H9 (cell line): ENCODE results near the gene FCHSD2. TPM values are rescaled to one million over a fixed set of nuclear protein-coding genes. Genes with fewer than 3 reads are reported as not detected.

Source experiments
- DNase-seq: peaks from one replicate; pipeline ENCODE4 v3.0.0-alpha.2; 2017
- H2AFZ ChIP-seq: one replicate; pipeline ENCODE4 v1.6.1; 2013; ENCODE audit warnings: mild to moderate bottlenecking, low read length, control low read depth, moderate library complexity
- H2AK5ac ChIP-seq: 2 replicates; pipeline ENCODE4 v1.6.1; 2013; ENCODE audit warnings: low read length, control low read depth, mixed read lengths; ENCODE audit not compliant: insufficient read length
- H2BK120ac ChIP-seq: one replicate; pipeline ENCODE4 v1.6.1; 2013; ENCODE audit warnings: low read depth, mild to moderate bottlenecking, low read length, control low read depth, inconsistent platforms; ENCODE audit not compliant: poor library complexity, severe bottlenecking
- H2BK12ac ChIP-seq: 2 replicates; pipeline ENCODE4 v1.6.1; 2013; ENCODE audit warnings: low read length, control low read depth, mixed read lengths, low read depth; ENCODE audit not compliant: insufficient read length
- H2BK15ac ChIP-seq: 2 replicates; pipeline ENCODE4 v1.6.1; 2013; ENCODE audit warnings: low read depth, low read length, control low read depth
- H2BK20ac ChIP-seq: one replicate; pipeline ENCODE4 v1.6.1; 2013; ENCODE audit warnings: low read depth, mild to moderate bottlenecking, low read length, control low read depth, inconsistent platforms; ENCODE audit not compliant: poor library complexity, severe bottlenecking
- H2BK5ac ChIP-seq: 2 replicates; pipeline ENCODE4 v1.6.1; 2013; ENCODE audit warnings: low read length, control low read depth, mixed read lengths; ENCODE audit not compliant: insufficient read length
- H3K14ac ChIP-seq: 2 replicates; pipeline ENCODE4 v1.6.1; 2013; ENCODE audit warnings: low read length, control low read depth; ENCODE audit not compliant: insufficient read depth
- H3K18ac ChIP-seq: 2 replicates; pipeline ENCODE4 v1.6.1; 2013; ENCODE audit warnings: low read depth, mild to moderate bottlenecking, mixed read lengths, low read length, control low read depth; ENCODE audit not compliant: insufficient read length
- H3K23ac ChIP-seq: 2 replicates; pipeline ENCODE4 v1.6.1; 2013; ENCODE audit warnings: low read length, control low read depth, mixed read lengths, low read depth; ENCODE audit not compliant: insufficient read length
- H3K23me2 ChIP-seq: 2 replicates; pipeline ENCODE4 v1.6.1; 2013; ENCODE audit warnings: low read depth, mild to moderate bottlenecking, mixed read lengths, low read length, control low read depth; ENCODE audit not compliant: insufficient read length, poor library complexity, severe bottlenecking
- H3K27ac ChIP-seq: 2 replicates; pipeline ENCODE4 v1.5.1; 2013; ENCODE audit warnings: low read length, control low read depth, mixed read lengths, low read depth; ENCODE audit not compliant: insufficient read length
- H3K27me3 ChIP-seq: 2 replicates; pipeline ENCODE4 v1.6.1; 2013; ENCODE audit warnings: low read length, control low read depth, inconsistent platforms; ENCODE audit not compliant: insufficient read depth
- H3K4ac ChIP-seq: 2 replicates; pipeline ENCODE4 v1.6.1; 2013; ENCODE audit warnings: low read depth, mild to moderate bottlenecking, control low read depth, inconsistent platforms, low read length, moderate library complexity
- H3K4me1 ChIP-seq: 2 replicates; pipeline ENCODE4 v1.6.1; 2013; ENCODE audit warnings: low read length, control low read depth, inconsistent platforms; ENCODE audit not compliant: insufficient read depth
- H3K4me2 ChIP-seq: 2 replicates; pipeline ENCODE4 v1.6.1; 2013; ENCODE audit warnings: low read length, control low read depth, mixed read lengths; ENCODE audit not compliant: insufficient read length, insufficient read depth
- H3K56ac ChIP-seq: 2 replicates; pipeline ENCODE4 v1.6.1; 2013; ENCODE audit warnings: low read depth, mild to moderate bottlenecking, mixed read lengths, low read length, control low read depth; ENCODE audit not compliant: insufficient read length
- H3K79me1 ChIP-seq: 2 replicates; pipeline ENCODE4 v1.6.1; 2013; ENCODE audit warnings: low read depth, mild to moderate bottlenecking, moderate library complexity, low read length, control low read depth, inconsistent platforms; ENCODE audit not compliant: insufficient read depth, poor library complexity, severe bottlenecking
- H3K79me2 ChIP-seq: 2 replicates; pipeline ENCODE4 v1.6.1; 2013; ENCODE audit warnings: low read length, control low read depth, inconsistent platforms; ENCODE audit not compliant: insufficient read depth
- H3K9ac ChIP-seq: 2 replicates; pipeline ENCODE4 v1.6.1; 2013; ENCODE audit warnings: low read length, control low read depth, mixed read lengths; ENCODE audit not compliant: insufficient read length; ENCODE audit errors: extremely low read depth
- H3K9me3 ChIP-seq: one replicate; pipeline ENCODE4 v1.6.1; 2013; ENCODE audit warnings: low read depth, low read length, inconsistent platforms; ENCODE audit not compliant: control insufficient read depth
- H3T11ph ChIP-seq: one replicate; pipeline ENCODE4 v1.6.1; 2013; ENCODE audit warnings: mild to moderate bottlenecking, low read length, control low read depth, inconsistent platforms
- H4K20me1 ChIP-seq: one replicate; pipeline ENCODE4 v1.6.1; 2013; ENCODE audit not compliant: control insufficient read depth, insufficient read length, insufficient read depth
- H4K5ac ChIP-seq: 2 replicates; pipeline ENCODE4 v1.6.1; 2013; ENCODE audit warnings: low read depth, mild to moderate bottlenecking, mixed read lengths, low read length, control low read depth; ENCODE audit not compliant: insufficient read length
- H4K8ac ChIP-seq: replicated peaks from 2 replicates; pipeline ENCODE4 v1.6.1; 2013; ENCODE audit warnings: low read length, control low read depth, mixed read lengths, low read depth; ENCODE audit not compliant: insufficient read length
- H4K91ac ChIP-seq: 2 replicates; pipeline ENCODE4 v1.6.1; 2013; ENCODE audit warnings: low read depth, mild to moderate bottlenecking, moderate library complexity, mixed read lengths, low read length, control low read depth; ENCODE audit not compliant: insufficient read length
- H3K27ac Mint-ChIP-seq, 3 experiments: 2 replicates in 2 of 3; 3 replicates in 1 of 3; pipeline ENCODE4 v1.8.0; 2020 to 2021; ENCODE audit warnings: mixed read lengths in 3 of 3, mild to moderate bottlenecking in 1 of 3, moderate library complexity in 1 of 3
- H3K27me3 Mint-ChIP-seq: 2 replicates; pipeline ENCODE4 v1.8.0; 2021; ENCODE audit warnings: low read depth, mild to moderate bottlenecking, moderate library complexity, mixed read lengths
- H3K36me3 Mint-ChIP-seq, 3 experiments: 2 replicates in 2 of 3; 3 replicates in 1 of 3; pipeline ENCODE4 v1.8.0; 2020 to 2021; ENCODE audit warnings: low read depth in 3 of 3, mixed read lengths in 3 of 3; ENCODE audit not compliant: insufficient read depth in 1 of 3
- H3K4me1 Mint-ChIP-seq, 2 experiments: 2 replicates each; pipeline ENCODE4 v1.8.0; 2020; ENCODE audit warnings: mixed read lengths in 2 of 2
- H3K4me3 Mint-ChIP-seq, 2 experiments: 2 replicates in 1 of 2; 3 replicates in 1 of 2; pipeline ENCODE4 v1.8.0; 2020 to 2021; ENCODE audit warnings: mild to moderate bottlenecking in 2 of 2, mixed read lengths in 2 of 2, moderate library complexity in 1 of 2
- H3K9me3 Mint-ChIP-seq, 2 experiments: 2 replicates in 1 of 2; 3 replicates in 1 of 2; pipeline ENCODE4 v1.8.0; 2020; ENCODE audit warnings: mild to moderate bottlenecking in 2 of 2, mixed read lengths in 2 of 2, moderate library complexity in 1 of 2
- CTCF ChIP-seq: fragments of 200-600 bp; sonication (generic); conservative IDR thresholded peaks from 3 replicates; pipeline ENCODE4 v1.8.0; 2021; ENCODE audit warnings: antibody characterized with exemption, mild to moderate bottlenecking
- WGBS: extraction: QIAGEN DNeasy Blood & Tissue Kit; methylation state at CpG from one replicate; pipeline ENCODE4 v1.1.7; 2013; ENCODE audit warnings: missing lambda C conversion rate, low lambda C conversion rate, mixed read lengths; ENCODE audit not compliant: insufficient read length; ENCODE audit errors: extremely low coverage; 5-methylcytosine and 5-hydroxymethylcytosine counted together
- total RNA-seq: library from RNA; stranded (reverse); gene quantifications from 2 replicates; pipeline ENCODE4 v1.2.1, GENCODE V29; 2021

FCHSD2 gene
- total RNA-seq, 1 experiment from 2014 or later: 17.8 TPM

GRCh38 chr11:72940417-72940816 is 201.7 kb downstream of the FCHSD2 start:
- no peaks in the 10 kb centered on the region for H3K23me2 ChIP-seq
- Mint-ChIP-seq H3K4me3 (no peak overlapping the region), H3K27ac (no peak overlapping the region), H3K9me3 (no peaks in the 10 kb centered on the region; a peak in 1 of 5 replicates), H3K4me1 (no peaks in the 10 kb centered on the region), H3K27me3 (no peaks in the 10 kb centered on the region), H3K36me3 (no peaks in the 10 kb centered on the region)
- H2AK5ac ChIP-seq: no peak overlapping the region
- no peak for TF ChIP-seq CTCF
- H3K4me1 ChIP-seq: no peaks in the 10 kb centered on the region
- no peak overlapping the region for H4K5ac ChIP-seq
- no peak overlapping the region for H2BK15ac ChIP-seq
- H2BK5ac ChIP-seq: no peak overlapping the region
- no peaks in the 10 kb centered on the region for H3K79me2 ChIP-seq
- no peak overlapping the region for H3K4ac ChIP-seq
- no peaks in the 10 kb centered on the region for H3K27me3 ChIP-seq
- no peaks in the 10 kb centered on the region for H3K9me3 ChIP-seq
- H2BK120ac ChIP-seq: no peak overlapping the region
- no peak overlapping the region for H3K18ac ChIP-seq
- H3K9ac ChIP-seq: no peak overlapping the region
- no peak overlapping the region for H3K23ac ChIP-seq
- H4K20me1 ChIP-seq: no peaks in the 10 kb centered on the region
- no peak overlapping the region for H2AFZ ChIP-seq
- H3K14ac ChIP-seq: no peak overlapping the region
- WGBS: no CpG with 5 or more reads among the region's 9 CpGs
- no peak overlapping the region for H3T11ph ChIP-seq
- H2BK12ac ChIP-seq: no peak overlapping the region
- H2BK20ac ChIP-seq: no peak overlapping the region
- H3K27ac ChIP-seq: no peak overlapping the region
- no peak overlapping the region for H3K4me2 ChIP-seq
- no peak overlapping the region for H4K8ac ChIP-seq
- H4K91ac ChIP-seq: no peak overlapping the region
- no peak for DNase-seq
- H3K79me1 ChIP-seq: no peaks in the 10 kb centered on the region
- no peak overlapping the region for H3K56ac ChIP-seq
